ENCODE data around the gene ALOX5. TPM values are rescaled to one million over a fixed set of nuclear protein-coding genes. Genes with fewer than 3 reads are reported as not detected.
"Not testable (repeated sequence)": the region's sequence is repeated elsewhere in the genome, so short reads cannot be mapped to it uniquely, and the experiment has no call there.

The ALOX5 gene
- total RNA-seq, 1 donor from 2014 or later, result 23.1 TPM

- intact Hi-C loops (cut with DNase I), result no loop called here
- no peak for TF ChIP-seq CTCF (IDR thresholded peaks at IDR 0.05)
- Histone ChIP-seq H3K27me3 (no peaks in the 10 kb centered on the region), H3K4me1 (no peaks in the 10 kb centered on the region), H3K27ac (no peak overlapping the region), H3K9me3 (no peaks in the 10 kb centered on the region), H3K4me3 (no peak overlapping the region), H3K36me3 (no peaks in the 10 kb centered on the region)
- no peak for DNase-seq (ENCODE audit: low spot score in 2 of 2)
These were observed 29.1 kb downstream of the ALOX5 start for GRCh38 chr10:45403151-45403550.

GRCh38 chr10:45404087-45404769, 30.2 kb downstream of the ALOX5 start:
- Histone ChIP-seq H3K36me3 (no peaks in the 10 kb centered on the region), H3K27ac (no peak overlapping the region), H3K27me3 (no peaks in the 10 kb centered on the region), H3K4me3 (no peak overlapping the region), H3K9me3 (no peaks in the 10 kb centered on the region), H3K4me1 (no peaks in the 10 kb centered on the region)
- intact Hi-C loops (cut with DNase I), result no loop called here
- TF ChIP-seq CTCF (IDR thresholded peaks at IDR 0.05), result no peak
- DNase-seq (ENCODE audit: low spot score in 2 of 2), result no peak

- Histone ChIP-seq H3K36me3 (no peaks in the 10 kb centered on the region), H3K4me3 (no peak overlapping the region), H3K4me1 (no peaks in the 10 kb centered on the region), H3K9me3 (no peaks in the 10 kb centered on the region), H3K27me3 (no peaks in the 10 kb centered on the region), H3K27ac (no peak overlapping the region)
- no peak for DNase-seq (ENCODE audit: low spot score in 2 of 2)
- no peak for TF ChIP-seq CTCF (IDR thresholded peaks at IDR 0.05)
- intact Hi-C loops (cut with DNase I), result no loop called here
These were observed 30.7 kb downstream of the ALOX5 start for GRCh38 chr10:45404770-45405120.

- Histone ChIP-seq H3K36me3 (no peaks in the 10 kb centered on the region), H3K4me3 (no peak overlapping the region), H3K4me1 (no peaks in the 10 kb centered on the region), H3K27me3 (no peaks in the 10 kb centered on the region), H3K9me3 (no peaks in the 10 kb centered on the region), H3K27ac (no peak overlapping the region)
- intact Hi-C loops (cut with DNase I), result no loop called here
- no peak for DNase-seq (ENCODE audit: low spot score in 2 of 2)
- TF ChIP-seq CTCF (IDR thresholded peaks at IDR 0.05), result no peak
These were observed 33.5 kb downstream of the ALOX5 start for GRCh38 chr10:45407542-45407941.

GRCh38 chr10:45408421-45409319, 34.7 kb downstream of the ALOX5 start:
- TF ChIP-seq CTCF (IDR thresholded peaks at IDR 0.05), result no peak
- H3K4me3 ChIP-seq, result no peak overlapping the region
- no peaks in the 10 kb centered on the region for H3K36me3 ChIP-seq
- DNase-seq (ENCODE audit: low spot score in 2 of 2), result no peak
- H3K4me1 ChIP-seq, result no peaks in the 10 kb centered on the region
- intact Hi-C loops (cut with DNase I), result no loop called here
- no peaks in the 10 kb centered on the region for H3K27me3 ChIP-seq
- no peak overlapping the region for H3K27ac ChIP-seq
- no peaks in the 10 kb centered on the region for H3K9me3 ChIP-seq

- H3K9me3 ChIP-seq; intact Hi-C loops (cut with DNase I); DNase-seq (ENCODE audit: low spot score in 2 of 2); H3K27me3 ChIP-seq; H3K4me3 ChIP-seq; H3K4me1 ChIP-seq; H3K27ac ChIP-seq; H3K36me3 ChIP-seq: not testable (repeated sequence)
These were observed 35.3 kb downstream of the ALOX5 start for GRCh38 chr10:45409347-45409746.

Measured in ascending aorta (tissue), 2 donors.